ENCODE measurements around the gene PKP4. TPM values are rescaled to one million over a fixed set of nuclear protein-coding genes. Genes with fewer than 3 reads are reported as not detected.

The PKP4 gene
- total RNA-seq, 1 donor from 2014 or later: 41.6 TPM

DNA sequence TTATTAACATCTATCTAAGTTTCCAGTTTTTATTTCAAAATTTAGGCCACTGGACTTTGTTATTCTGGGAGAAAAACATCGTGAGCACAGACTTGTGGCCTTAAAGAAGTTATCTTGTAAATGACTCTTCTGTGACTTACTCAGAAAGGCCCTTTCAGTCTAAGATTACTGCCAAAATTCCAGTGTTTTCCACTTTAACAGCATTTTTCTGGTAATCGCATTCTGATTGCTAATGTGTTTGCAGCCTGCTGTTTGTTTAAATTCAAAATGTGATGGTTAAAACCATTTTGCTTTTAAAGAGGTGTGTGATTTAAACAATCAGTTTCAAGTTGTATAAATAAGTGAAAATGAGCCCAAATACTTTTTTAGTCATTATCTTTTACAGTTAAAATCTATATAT lies 201.6 kb downstream of the PKP4 start:
- TF ChIP-seq, protein P1, sequence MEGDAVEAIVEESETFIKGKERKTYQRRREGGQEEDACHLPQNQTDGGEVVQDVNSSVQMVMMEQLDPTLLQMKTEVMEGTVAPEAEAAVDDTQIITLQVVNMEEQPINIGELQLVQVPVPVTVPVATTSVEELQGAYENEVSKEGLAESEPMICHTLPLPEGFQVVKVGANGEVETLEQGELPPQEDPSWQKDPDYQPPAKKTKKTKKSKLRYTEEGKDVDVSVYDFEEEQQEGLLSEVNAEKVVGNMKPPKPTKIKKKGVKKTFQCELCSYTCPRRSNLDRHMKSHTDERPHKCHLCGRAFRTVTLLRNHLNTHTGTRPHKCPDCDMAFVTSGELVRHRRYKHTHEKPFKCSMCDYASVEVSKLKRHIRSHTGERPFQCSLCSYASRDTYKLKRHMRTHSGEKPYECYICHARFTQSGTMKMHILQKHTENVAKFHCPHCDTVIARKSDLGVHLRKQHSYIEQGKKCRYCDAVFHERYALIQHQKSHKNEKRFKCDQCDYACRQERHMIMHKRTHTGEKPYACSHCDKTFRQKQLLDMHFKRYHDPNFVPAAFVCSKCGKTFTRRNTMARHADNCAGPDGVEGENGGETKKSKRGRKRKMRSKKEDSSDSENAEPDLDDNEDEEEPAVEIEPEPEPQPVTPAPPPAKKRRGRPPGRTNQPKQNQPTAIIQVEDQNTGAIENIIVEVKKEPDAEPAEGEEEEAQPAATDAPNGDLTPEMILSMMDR (IDR thresholded peaks at IDR 0.05; ENCODE audit: insufficient read depth, low read length, severe bottlenecking): no peak
- Histone ChIP-seq H3K4me3 (ENCODE audit: low read depth, low read length) (no peak overlapping the region), H3K36me3 (ENCODE audit: control insufficient read depth, insufficient read depth, low read length) (peaks cover 19% of the 10 kb centered on the region), H3K27me3 (ENCODE audit: control insufficient read depth, insufficient read depth, low read length) (no peaks in the 10 kb centered on the region)
- FAIRE-seq (no peak), DNase-seq (ENCODE audit: low read depth) (no peak)

DNA sequence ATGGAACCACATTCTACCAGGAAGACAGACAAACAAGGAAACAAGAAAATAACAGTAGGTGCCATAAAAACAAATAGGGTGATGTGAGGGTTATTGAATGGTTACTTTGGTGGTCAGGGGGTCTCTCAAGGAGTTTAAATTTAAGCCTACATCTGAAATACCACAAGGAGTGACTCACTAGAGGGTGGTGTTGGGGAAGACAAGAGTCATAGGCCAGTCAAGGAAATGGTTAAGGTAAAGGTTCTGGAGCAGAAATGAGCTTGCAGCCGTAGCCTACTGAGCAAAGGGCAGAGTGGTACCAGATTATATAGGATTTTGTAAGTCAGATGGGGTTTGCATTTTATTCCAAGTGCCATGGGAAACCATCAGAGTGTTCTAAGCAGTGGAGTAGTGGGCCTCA lies 202.7 kb downstream of the PKP4 start:
- Histone ChIP-seq H3K4me3 (ENCODE audit: low read depth, low read length) (no peak overlapping the region), H3K27me3 (ENCODE audit: control insufficient read depth, insufficient read depth, low read length) (no peaks in the 10 kb centered on the region), H3K36me3 (ENCODE audit: control insufficient read depth, insufficient read depth, low read length) (peaks cover 21% of the 10 kb centered on the region)
- TF ChIP-seq, protein P1 (IDR thresholded peaks at IDR 0.05; ENCODE audit: insufficient read depth, low read length, severe bottlenecking): no peak
- FAIRE-seq (no peak), DNase-seq (ENCODE audit: low read depth) (peak; percentile 18)

DNA sequence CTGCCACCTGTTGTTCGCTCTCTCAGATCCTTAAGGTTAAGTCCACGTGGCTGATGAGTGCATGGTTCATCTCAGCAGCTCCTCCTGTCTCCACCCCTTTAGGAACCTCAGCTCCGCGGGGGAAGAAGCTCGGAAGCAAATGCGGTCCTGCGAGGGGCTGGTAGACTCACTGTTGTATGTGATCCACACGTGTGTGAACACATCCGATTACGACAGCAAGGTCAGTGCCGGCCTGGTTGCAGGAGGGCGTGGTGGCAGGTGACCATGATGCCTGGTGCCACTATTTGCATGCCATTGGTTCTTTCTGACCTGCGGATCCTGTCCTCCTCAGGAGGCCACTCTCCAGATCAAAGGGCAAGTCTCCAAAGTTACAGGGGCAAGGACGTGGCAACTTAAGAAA lies 204.5 kb downstream of the PKP4 start:
- no peak overlapping the region for H3K4me3 ChIP-seq (ENCODE audit: low read depth, low read length)
- FAIRE-seq: no peak

DNA sequence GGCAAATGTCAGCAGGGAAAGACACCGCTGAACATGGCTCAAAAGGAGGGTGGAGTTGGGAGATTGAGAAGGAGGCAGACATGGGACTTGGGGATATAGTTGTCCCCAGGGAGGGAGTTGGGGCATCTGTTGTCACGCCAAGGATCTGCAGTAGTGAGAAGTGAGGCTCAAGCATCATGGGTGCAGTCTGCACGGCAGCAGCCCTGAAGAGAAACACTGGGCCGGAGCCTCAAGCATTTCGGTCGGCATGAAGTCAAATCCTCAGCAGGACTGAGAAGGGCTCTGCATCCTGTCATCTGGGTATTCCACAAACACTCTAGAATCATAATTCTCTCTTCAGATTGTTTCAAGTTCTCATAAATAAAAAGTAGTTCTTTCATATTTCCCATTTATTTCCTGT lies 205.7 kb downstream of the PKP4 start:
- no peak for DNase-seq (ENCODE audit: low read depth)
- peaks cover 21% of the 10 kb centered on the region for H3K36me3 ChIP-seq (ENCODE audit: control insufficient read depth, insufficient read depth, low read length)

More for the DNA sequence above, 204.5 kb downstream of the PKP4 start:
- Histone ChIP-seq H3K36me3 (ENCODE audit: control insufficient read depth, insufficient read depth, low read length) (peaks cover 21% of the 10 kb centered on the region), H3K27me3 (ENCODE audit: control insufficient read depth, insufficient read depth, low read length) (no peaks in the 10 kb centered on the region)
- DNase-seq (ENCODE audit: low read depth): no peak
- TF ChIP-seq, protein P1 (IDR thresholded peaks at IDR 0.05; ENCODE audit: insufficient read depth, low read length, severe bottlenecking): no peak

DNA sequence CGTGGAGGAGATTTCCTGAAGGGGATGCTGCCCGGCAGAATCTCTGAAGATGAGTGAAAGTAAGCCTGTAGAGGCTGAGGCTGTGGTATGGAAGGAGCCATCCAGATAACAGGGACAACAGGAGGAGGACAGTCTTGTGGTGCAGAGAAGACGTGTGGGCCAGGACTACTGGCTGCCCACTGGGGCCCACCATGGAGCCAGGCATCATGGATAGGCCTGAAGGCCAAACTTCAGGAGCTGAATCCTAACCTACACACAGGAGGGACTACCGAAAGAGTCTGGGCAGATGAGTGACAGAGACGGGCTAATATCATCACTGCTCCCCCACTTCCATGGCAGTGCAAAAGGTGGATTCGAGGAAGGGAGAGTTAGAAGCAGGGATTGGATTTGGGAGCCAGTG lies 207.0 kb downstream of the PKP4 start:
- DNase-seq (ENCODE audit: low read depth) (no peak), FAIRE-seq (no peak)
- H3K27me3 ChIP-seq (ENCODE audit: control insufficient read depth, insufficient read depth, low read length): no peaks in the 10 kb centered on the region
- TF ChIP-seq, protein P1 (IDR thresholded peaks at IDR 0.05; ENCODE audit: insufficient read depth, low read length, severe bottlenecking): no peak
- peaks cover 21% of the 10 kb centered on the region for H3K36me3 ChIP-seq (ENCODE audit: control insufficient read depth, insufficient read depth, low read length)
- H3K4me3 ChIP-seq (ENCODE audit: low read depth, low read length): no peak overlapping the region

More for the DNA sequence above, 205.7 kb downstream of the PKP4 start:
- no peak for FAIRE-seq
- no peak overlapping the region for H3K4me3 ChIP-seq (ENCODE audit: low read depth, low read length)
- no peaks in the 10 kb centered on the region for H3K27me3 ChIP-seq (ENCODE audit: control insufficient read depth, insufficient read depth, low read length)
- TF ChIP-seq, protein P1 (IDR thresholded peaks at IDR 0.05; ENCODE audit: insufficient read depth, low read length, severe bottlenecking): no peak

DNA sequence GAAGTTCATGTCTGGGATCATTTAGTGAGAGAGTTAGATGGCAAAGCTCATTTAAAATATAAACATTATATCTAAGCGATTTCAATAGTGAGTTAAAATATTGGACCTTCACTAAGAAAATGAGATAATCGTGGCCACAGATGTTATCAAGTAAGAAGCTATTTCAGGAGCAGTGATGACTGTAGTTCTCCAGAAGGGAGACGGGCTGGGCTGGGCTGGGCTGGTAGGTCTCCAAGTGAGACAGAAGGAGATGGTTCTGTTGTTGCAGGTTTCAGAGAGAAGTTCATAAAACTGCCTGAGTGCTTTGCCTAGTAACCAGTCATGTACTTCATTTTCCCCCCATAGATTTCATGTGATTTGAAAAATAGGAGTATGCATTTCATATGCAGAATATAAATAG lies 208.2 kb downstream of the PKP4 start:
- TF ChIP-seq, protein P1 (IDR thresholded peaks at IDR 0.05; ENCODE audit: insufficient read depth, low read length, severe bottlenecking): no peak
- FAIRE-seq (no peak), DNase-seq (ENCODE audit: low read depth) (no peak)
- H3K27me3 ChIP-seq (ENCODE audit: control insufficient read depth, insufficient read depth, low read length): no peaks in the 10 kb centered on the region
- no peak overlapping the region for H3K4me3 ChIP-seq (ENCODE audit: low read depth, low read length)
- H3K36me3 ChIP-seq (ENCODE audit: control insufficient read depth, insufficient read depth, low read length): peaks cover 24% of the 10 kb centered on the region

Data from bronchial epithelial cell (primary cell).